Measurements from ENCODE around the gene CD3G.
A peak's percentile ranks its signal among the peaks of the same experiment; 100 is the strongest.

CD3G gene

DNA sequence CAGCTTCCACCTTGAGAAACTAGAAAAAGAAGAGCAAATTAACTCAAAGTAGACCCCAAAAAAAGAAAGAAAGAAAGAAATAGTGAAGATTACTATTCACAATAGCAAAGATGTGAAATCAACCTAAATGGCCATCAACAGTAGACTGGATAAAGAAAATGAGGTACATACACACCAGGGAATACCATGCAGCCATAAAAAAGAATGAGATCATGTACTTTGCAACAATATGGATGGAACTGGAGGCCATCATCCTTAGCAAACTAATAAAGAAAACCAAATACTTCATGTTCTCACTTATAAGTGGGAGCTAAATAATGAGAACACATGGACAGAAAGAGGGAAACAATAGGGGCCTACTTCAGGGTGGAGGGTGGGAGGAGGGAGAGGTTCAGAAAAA, 15.4 kb upstream of the CD3G start:
- no peak for DNase-seq

DNA sequence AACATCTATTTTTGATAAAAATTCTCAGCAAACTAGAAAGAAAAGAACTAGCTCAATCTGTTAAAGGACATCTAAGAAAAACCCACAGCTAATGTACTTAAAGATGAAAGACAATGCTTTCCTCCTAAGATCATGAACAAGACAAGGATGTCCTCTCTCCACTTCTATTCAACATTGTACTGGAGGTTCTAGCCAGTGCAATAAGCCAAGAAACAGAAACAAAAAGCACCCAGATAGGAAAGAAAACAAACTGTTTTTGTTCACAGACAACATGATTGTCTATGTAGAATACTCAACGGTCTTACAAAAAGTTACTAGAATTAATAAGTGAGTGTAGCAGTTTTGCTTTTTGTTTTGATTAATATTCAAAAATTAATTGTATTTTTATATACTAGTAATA, 9.4 kb upstream of the CD3G start:
- peak in 1 of 2 donors; percentile 54 for DNase-seq

DNA sequence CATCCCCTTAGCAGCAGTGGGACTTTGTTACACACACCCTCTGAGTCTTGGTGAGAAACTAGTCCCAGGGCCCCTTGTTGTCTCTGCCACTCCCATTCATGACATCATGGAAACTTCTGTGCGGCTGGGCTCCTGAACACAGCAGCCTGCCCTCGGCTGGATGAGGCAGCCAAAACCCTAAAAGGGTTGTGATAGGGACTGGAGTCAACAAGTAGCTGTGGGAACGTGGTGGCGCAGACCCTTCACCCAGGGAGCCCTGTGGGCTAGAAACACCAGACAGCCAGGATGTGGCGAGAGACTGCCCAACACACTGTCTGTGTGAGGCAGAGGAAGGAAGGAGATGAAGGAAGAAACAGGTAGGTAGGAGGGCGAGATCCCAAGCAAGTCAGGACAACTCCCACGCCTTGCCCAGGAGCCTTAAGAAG, 5.5 kb upstream of the CD3G start:
- peak; percentile 89 to 92 for DNase-seq

DNA sequence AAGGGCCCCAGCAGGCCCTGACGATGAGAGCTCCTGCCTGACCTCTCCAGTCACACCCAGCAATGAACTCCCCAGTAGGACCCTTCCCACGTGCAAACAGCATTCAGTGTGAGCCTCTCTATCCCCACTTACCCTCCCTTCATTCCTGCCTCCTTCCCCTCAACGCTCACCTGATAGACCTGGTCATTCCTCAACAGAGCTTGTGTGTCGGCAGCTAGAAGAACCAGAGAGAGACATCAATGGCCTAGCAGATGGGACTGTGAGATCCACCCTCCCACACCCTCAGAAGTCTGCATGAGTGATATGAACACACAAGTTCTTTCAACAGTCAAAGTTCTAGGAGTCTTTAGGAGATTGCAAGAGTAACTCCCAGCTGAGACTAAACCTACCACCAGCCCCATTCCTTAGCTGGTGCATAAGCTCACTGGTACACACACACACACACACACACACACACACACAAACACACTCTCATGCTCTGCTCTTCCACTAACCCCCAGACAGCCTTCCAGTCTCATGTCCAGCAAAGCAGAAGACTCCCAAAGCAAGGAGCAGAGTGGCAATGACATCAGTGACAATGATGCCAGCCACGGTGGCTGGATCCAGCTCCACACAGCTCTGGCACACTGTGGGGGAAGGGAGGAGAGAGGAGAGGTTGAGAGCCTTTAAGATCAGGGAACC, 4.7 kb upstream of the CD3G start:
- DNase-seq, result peak; percentile 7 to 39

DNA sequence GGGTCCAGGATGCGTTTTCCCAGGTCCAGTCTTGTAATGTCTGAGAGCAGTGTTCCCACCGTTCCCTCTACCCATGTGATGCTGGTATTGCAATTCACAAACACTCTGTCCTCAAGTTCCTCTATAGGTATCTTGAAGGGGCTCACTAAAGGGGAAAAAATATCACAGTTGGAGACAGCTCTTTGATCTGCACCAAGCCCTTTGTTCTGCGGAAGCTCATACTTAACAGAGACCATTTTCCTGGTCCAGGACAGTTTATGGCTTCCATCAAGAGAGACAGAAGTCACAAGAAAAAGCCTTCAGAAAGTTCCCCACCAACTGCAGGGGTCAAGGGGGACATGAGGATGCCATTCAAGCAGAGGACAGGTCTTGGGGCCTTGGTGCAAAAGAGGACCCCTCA, 3.7 kb upstream of the CD3G start:
- DNase-seq, result no peak

DNA sequence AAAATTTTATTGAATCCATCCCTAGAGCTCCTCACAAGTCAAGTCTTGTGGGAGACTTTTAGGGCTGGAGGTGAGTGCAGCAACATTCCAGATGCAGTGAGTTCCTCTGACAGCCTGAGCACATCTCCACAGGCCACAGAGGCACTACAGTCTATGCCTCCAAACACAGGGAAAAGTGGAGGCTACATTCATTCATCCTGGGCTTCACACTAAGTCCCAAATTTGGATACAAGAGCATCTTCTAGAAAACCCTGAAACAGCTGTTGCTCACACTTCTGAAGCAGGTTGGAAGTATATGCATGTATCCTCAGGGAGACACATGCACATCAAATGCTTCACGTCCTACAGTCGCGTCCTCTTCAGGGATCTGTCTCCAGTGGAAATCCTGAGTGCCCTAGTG, 2.9 kb upstream of the CD3G start:
- DNase-seq, result no peak

DNA sequence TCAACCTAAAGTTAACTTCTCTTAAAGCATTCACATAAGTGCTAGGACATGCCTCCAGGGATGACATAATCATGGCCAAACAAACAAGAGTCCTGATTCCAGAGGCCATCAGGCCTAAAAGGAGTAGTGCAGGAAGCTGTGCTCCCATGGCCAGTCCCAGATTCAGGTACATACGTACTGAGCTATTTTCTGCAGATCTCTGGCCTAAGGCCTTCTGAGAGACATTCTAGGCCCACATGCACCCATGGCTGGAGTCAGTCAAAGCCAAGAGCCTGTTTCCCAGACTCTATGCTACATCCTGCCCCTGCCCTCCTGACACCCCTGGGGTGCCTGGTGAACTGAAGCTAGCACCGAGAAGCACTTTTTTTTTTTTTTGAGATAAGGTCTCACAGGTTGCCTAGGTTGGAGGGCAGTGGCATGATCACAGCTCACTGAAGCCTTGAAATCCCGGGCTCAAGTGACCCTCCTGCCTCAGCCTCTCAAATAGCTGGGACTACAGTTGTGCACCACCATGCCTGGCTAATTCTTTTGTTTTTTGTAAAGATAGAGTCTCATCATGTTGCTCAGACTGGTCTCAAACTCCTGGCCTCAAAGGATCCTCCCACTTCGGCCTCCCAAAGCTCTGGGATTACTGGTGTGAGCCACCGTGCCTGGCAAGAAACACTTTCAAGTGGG, 2.2 kb upstream of the CD3G start:
- peak in 1 of 2 donors; percentile 39 for DNase-seq

DNA sequence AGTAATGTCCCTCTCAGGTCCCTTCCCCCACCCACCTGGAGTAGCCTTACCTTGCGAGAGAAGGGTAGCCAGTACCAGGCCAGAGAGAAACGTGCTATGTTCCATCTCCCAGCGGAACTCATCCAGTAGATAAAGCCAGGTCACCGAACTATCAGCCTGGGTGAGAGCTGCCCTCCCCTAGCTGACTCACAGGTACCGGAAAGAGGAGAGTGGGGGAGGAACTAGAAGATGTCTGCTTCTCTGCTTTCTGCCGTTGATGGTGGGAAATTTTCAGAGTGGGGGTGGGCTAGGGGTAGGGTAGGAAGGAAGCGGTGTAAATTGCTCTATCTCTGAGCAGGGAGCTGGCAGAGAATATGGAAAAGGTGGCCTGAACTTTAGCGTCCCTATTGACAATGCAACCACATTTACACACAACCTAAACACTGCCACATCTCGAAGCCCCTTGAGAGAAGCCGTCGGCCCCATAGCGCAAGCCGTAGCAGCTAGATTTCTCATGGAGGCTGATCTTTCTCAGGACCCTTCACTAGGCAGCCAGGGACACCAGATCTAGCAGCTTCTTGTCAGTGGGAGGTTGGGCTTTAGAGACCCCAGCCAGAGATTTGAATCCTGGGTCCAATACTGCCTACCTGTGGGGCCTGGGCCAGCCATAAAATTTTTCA, 1.5 kb upstream of the CD3G start, which contains the start of gene CD3D:
Gene CD3D (minus strand): TSS at position 203 of the 659 bp plus-strand sequence. CDS start 98 bp downstream, at position 105.
- peak; percentile 58 to 80 for DNase-seq

DNA sequence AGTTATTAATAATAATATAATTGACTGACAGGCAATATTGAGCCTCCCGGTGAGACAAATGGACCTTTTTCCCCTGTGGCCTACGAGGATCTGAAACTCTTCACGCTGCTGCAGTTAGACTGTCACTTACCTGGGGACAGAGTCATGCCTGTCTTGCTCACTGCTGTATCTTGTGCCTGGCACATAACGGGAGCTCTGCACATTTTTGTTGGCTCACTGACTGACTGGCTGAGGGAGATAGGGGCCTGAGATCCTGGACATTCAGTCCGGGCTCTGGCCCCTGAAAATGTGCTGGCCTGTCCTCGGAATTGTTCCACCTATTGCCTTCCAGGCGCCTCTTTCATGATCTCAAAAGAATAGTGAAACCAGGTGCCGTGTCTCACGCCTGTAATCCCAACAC, 896 bp upstream of the CD3G start:
- peak in 1 of 2 donors; percentile 31 for DNase-seq

DNA sequence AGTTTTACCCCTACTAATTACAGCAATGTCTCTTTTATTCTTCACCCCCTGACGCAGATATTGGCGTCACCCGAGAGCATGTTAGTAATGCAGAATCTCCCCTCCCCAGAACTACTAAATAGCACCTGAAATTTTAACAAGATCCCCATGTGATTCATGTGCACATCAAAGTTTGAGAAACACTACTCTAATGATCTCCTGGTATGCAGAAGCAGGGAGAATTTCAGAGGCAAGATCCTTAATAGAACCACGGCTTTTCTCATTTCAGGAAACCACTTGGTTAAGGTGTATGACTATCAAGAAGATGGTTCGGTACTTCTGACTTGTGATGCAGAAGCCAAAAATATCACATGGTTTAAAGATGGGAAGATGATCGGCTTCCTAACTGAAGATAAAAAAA, 5.3 kb downstream of the CD3G start:
- no peak for DNase-seq

DNA sequence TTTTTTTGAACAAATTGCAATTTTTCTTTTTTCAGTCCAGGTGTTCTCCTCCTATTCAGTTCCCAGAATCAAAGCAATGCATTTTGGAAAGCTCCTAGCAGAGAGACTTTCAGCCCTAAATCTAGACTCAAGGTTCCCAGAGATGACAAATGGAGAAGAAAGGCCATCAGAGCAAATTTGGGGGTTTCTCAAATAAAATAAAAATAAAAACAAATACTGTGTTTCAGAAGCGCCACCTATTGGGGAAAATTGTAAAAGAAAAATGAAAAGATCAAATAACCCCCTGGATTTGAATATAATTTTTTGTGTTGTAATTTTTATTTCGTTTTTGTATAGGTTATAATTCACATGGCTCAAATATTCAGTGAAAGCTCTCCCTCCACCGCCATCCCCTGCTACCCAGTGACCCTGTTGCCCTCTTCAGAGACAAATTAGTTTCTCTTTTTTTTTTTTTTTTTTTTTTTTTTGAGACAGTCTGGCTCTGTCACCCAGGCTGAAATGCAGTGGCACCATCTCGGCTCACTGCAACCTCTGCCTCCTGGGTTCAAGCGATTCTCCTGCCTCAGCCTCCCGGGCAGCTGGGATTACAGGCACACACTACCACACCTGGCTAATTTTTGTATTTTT, 9.1 kb downstream of the CD3G start:
- peak in 1 of 2 donors; percentile 76 for DNase-seq

DNA sequence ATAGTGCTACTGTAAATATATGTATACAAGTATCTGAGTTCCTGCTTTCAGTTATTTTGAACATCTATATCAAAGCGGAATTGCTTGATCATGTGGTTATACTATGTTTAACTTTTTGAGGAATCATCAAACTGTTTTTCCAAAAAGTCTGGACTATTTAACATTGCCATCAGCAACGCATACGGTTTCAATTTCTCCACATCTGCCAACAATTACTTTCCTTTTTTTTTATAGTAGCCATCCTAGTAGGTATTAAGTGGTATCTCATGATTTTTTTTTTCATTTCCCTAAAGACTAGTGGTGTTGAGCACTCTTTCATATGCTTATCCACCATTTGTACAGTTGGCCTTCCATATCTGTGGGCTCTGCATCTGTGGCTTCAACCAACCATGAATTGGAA, 13.9 kb downstream of the CD3G start:
- no peak for DNase-seq

DNA sequence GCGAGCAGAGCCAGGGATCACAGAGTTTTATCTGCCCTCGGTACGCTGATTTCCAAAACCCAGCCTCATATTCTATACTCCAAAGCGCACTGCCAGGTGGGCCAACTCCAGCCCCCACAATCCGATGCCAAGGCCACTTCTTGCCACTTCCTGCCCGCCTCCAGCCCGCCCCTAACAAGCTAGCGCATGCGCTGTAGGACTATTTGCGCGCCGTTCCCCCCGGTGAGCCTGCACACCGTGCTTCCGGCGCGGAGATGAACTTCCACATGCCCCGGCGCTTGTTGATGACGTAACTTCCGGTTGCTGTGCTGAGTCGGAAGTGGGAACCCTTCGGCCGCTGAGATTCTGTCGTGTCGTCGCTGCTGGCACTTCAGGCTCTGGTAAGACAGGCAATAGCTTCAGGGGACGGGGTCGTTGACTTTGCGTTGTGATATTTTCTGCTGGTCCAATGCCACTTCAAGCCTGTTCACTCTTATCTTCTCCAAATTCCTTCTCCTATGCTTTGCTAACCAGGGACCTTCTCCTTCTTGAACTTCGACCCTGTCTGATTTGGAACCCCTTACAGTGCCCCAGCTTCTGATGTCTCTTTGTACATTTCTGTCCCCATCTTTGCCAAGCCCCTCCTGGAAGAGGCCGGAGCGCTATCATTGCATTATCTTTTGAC, 15.3 kb downstream of the CD3G start, which contains the start of gene UBE4A:
Gene UBE4A (plus strand): TSS at position 306 of the 664 bp plus-strand sequence. CDS start 5,481 bp downstream, outside the sequence.
- peak; percentile 97 to 98 for DNase-seq

DNA sequence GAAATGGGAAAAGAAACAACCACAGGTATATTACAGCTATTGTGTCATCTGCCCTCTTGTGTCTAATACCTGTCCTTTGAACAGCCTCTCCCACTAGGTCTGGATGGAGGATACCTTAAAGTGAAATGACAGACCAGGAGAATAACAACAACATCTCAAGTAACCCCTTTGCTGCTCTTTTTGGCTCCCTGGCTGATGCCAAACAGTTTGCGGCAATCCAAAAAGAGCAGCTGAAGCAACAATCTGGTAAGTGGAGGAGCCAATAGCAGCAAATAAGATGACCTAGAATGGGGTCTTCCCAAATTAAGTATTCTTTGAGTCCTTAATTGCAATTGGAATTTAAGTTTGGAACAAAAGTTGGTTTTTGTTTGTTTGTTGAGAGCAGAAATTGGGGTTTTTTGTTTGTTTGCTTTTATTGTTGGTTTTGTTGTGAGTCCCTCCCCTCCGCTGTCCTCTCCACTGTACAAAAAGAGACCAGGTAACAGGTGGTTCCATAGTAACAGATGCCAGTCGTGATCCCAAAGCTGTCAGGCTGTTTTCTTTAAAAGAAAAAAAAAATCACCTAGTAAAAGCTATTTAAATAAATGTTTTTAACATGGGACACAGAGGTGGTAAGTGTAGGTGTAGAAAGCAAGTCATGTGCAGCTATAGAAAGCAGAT, 20.9 kb downstream of the CD3G start:
- DNase-seq, result no peak

DNA sequence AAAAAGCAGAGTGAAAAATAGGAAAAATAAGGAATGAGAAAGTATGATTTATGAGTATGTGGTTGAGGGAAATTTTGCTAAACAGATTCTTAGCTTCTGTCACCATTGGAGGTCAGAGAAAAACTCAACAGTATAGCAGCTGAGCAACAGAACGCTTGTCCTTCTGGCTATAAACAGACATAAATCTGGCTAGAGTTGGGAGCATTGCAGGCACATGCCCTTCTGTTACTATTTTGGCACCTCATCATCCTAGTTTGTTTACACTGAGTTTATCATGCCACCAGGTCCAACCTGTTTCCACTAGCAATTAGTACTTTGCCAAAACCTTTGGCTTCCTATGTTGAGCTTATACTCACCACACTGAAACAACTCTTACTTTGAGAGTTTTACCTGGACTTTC, 22.1 kb downstream of the CD3G start:
- no peak for DNase-seq

DNA sequence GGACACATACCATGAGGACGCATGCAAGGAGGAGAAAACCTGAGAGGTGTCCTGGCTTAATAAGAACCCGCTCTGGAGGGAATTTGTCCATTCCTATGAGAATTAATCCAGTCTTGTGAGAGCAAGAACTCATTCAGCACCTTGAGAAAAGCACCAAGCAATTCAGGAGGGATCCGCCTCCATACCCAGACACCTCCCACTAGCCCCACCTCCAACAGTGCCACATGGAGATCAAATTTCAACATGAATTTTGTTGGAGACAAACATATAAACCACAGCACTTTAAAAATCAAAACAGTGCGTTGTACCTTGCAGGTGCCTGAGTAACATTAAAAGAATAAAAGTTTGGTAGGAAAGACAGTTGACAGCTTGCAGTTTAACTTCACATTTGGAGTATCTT, 26.6 kb downstream of the CD3G start:
- no peak for DNase-seq

DNA sequence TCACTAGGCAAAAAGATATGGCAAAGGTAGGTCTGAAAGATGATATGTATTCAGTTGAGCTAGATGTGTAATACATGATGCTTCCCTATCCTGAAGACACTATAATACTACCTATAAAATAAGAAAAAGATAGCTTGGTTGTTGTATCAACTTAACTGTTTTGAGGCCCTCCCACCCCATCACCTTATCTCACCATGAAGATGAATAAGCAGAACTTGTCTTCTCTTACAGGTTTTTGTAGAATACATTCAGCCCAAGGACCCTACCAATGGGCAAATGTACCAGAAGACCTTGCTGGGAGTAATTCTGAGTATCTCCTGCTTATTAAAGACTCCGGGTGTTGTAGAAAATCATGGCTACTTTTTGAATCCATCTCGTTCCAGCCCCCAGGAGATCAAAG, 29.1 kb downstream of the CD3G start:
- no peak for DNase-seq

DNA sequence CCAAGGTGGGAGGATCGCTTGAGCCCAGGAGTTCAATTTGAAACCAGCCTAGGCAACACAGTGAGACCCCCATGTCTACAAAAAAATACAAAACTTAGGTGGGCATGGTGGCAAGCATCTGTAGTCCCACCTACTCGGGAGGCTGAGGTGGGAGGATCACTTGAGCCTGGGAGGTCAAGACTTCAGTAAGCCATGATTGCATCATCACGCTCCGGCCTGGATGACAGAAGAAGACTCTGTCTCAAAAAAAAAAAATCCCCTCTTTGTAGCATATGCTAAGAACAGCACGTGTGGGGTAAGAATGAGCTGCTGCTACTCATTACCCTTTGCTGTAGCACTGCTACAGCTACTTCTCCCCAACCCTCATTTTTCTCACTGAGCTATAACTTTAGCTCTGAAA, 29.7 kb downstream of the CD3G start:
- no peak for DNase-seq

DNA sequence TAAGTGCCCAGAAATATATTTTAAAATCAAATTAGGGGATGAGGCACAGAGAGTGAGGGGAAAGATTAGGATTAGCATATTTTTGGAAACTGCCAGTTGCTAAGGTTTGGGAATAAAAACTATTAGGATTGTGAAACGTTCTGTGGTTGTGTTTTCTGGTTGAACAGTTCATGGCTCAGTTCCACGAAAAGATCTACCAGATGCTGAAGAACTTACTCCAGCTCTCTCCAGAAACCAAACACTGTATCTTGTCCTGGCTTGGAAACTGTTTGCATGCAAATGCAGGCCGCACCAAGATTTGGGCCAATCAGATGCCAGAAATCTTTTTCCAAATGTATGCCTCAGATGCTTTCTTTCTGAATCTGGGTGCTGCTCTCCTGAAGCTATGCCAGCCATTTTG, 30.6 kb downstream of the CD3G start:
- DNase-seq, result no peak

DNA sequence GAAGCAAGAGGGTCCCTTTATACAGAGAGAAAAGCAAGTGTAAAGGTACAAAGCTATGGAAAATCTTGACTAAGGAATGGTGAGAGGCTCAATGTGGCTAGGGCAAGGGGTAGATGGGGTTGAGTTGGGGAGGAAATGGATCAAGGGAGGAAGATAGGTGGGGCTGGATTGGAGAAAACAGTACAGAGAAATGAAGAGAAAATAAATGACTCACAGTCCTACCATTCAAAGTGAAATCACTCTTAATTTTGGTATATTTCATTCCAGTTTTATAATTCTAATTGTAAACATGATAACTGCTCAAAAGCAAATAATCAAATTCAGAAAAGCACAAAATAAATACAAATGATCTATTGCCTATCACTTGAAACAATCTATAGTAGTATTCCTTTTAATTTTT, 31.8 kb downstream of the CD3G start:
- no peak for DNase-seq

DNA sequence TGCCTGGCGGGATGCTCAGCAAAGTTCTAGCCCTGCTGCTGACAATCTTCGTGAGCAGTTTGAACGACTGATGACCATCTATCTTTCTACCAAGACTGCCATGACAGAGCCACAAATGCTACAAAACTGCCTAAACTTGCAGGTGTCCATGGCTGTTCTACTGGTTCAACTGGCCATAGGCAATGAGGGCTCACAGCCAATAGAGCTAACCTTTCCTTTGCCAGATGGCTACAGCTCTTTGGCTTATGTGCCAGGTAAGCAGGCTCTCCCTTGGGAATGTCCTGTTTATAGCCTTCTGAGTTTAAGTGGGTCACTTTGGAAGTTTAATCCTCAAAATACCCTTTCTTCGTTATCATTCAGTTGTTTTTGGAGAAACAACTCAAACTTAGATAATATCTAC, 35.4 kb downstream of the CD3G start:
- DNase-seq, result no peak

DNA sequence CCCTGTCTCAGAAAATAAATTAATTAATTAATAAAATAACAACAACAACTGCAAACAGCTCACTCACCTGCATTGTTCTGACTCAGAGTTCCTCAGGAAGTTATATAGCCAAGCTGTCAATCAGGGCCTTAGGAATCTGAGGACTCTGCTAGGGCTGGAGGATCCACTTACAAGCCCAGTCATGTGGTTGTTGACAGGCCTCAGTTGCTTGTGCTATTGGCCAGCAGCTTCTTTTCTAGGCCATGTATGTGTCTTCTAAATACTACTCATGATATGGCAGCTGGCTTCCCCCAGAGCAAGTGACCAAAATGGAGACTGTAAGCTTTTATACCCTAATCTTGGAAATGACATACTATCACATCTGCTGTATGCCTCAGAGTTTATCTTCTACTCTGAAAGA, 36.4 kb downstream of the CD3G start:
- no peak for DNase-seq

All from CD4-positive, alpha-beta T cell treated with Interleukin-1 beta for 1 hour (primary cell).